Measurements from ENCODE around the gene TUBB. TPM values are rescaled to one million over a fixed set of nuclear protein-coding genes. Genes with fewer than 3 reads are reported as not detected.

The TUBB gene
- total RNA-seq, 1 donor from 2014 or later: 2,264 TPM

DNA sequence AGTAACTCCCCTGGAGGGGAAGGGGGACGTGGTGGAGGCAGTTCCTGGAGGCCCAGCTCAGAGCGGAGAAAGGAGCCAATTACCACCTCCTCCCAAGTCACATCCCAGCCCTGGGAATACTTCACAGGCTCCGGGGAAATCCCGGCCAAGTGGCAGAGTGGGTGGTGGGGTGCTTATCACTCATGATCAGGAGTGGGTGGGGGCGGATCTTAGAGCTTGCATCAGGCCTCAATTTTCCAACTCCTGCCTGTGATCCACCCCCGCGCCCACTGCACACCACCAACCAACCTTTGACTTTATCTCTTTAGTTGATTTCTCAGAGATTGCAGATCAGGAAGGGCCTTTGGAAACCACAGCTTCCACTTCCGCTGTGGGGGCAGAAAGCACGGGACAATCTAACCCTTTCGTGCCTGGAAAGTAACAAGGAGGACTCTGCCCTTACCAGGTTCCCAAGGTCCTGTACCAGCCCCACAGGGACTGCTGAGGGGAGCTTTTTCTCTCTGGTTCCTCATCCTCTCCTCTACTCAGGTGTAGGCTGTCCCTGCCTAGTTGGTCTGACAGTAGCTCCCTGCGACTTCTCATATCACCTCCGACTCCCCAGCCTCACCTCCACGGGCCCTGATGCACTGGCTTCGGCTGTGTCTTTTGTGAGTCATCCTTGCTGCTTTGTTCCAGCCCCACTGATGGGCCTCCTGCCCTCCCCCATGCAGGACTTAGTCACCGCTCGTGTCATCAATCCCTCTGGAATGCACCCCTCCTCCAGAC is 49.1 kb downstream of the TUBB start:
- no peaks in the 10 kb centered on the region for H3K9me3 Mint-ChIP-seq (ENCODE audit: unreplicated experiment)
- no peak overlapping the region for H3K27ac Mint-ChIP-seq (ENCODE audit: unreplicated experiment)
- DNase-seq: no peak
- peaks cover 4% of the 10 kb centered on the region for H3K27me3 Mint-ChIP-seq (ENCODE audit: unreplicated experiment)
- no peak overlapping the region for H3K4me3 Mint-ChIP-seq (ENCODE audit: unreplicated experiment)
- H3K36me3 Mint-ChIP-seq (ENCODE audit: unreplicated experiment): no peaks in the 10 kb centered on the region
- H3K4me1 Mint-ChIP-seq (ENCODE audit: low read depth, unreplicated experiment): peaks cover 2% of the 10 kb centered on the region
- TF ChIP-seq, protein P1, sequence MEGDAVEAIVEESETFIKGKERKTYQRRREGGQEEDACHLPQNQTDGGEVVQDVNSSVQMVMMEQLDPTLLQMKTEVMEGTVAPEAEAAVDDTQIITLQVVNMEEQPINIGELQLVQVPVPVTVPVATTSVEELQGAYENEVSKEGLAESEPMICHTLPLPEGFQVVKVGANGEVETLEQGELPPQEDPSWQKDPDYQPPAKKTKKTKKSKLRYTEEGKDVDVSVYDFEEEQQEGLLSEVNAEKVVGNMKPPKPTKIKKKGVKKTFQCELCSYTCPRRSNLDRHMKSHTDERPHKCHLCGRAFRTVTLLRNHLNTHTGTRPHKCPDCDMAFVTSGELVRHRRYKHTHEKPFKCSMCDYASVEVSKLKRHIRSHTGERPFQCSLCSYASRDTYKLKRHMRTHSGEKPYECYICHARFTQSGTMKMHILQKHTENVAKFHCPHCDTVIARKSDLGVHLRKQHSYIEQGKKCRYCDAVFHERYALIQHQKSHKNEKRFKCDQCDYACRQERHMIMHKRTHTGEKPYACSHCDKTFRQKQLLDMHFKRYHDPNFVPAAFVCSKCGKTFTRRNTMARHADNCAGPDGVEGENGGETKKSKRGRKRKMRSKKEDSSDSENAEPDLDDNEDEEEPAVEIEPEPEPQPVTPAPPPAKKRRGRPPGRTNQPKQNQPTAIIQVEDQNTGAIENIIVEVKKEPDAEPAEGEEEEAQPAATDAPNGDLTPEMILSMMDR (IDR thresholded peaks at IDR 0.05; ENCODE audit: partially characterized antibody, unreplicated experiment): no peak

DNA sequence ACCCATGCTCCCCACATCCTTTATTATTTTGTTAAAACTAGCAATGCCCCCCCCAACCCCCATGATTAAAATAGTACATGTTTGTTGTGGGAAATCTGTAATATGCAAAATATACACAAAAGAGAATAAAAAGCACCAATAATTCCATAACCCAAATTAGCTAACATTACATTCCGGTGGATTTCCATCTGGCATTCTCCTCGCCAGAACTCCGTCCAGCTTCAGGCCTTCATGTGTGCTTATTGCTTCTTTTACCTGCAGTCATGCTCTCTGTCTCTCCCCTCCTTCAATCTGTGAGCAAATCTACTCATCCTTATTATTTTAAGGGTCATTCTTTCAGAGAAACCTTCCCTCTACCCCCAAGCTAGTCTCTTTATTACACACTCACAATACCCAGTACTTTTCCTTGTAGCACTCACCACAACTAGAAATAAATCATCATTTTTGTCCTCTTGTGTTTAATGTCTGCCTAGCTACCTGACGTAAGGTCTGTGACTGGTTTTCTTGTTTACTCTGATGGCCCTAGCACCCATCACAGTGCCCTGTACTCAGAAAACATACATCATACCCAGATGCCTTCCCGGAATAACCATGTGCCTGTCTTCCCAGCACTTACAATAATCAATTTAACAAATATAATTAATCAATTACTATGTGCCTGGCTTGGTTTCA is 49.8 kb downstream of the TUBB start:
- no peak overlapping the region for H3K27ac Mint-ChIP-seq (ENCODE audit: unreplicated experiment)
- no peak for DNase-seq
- no peaks in the 10 kb centered on the region for H3K36me3 Mint-ChIP-seq (ENCODE audit: unreplicated experiment)
- H3K4me1 Mint-ChIP-seq (ENCODE audit: low read depth, unreplicated experiment): no peaks in the 10 kb centered on the region
- H3K27me3 Mint-ChIP-seq (ENCODE audit: unreplicated experiment): peaks cover 2% of the 10 kb centered on the region
- TF ChIP-seq, protein P1 (IDR thresholded peaks at IDR 0.05; ENCODE audit: partially characterized antibody, unreplicated experiment): no peak
- no peak overlapping the region for H3K4me3 Mint-ChIP-seq (ENCODE audit: unreplicated experiment)
- no peaks in the 10 kb centered on the region for H3K9me3 Mint-ChIP-seq (ENCODE audit: unreplicated experiment)

DNA sequence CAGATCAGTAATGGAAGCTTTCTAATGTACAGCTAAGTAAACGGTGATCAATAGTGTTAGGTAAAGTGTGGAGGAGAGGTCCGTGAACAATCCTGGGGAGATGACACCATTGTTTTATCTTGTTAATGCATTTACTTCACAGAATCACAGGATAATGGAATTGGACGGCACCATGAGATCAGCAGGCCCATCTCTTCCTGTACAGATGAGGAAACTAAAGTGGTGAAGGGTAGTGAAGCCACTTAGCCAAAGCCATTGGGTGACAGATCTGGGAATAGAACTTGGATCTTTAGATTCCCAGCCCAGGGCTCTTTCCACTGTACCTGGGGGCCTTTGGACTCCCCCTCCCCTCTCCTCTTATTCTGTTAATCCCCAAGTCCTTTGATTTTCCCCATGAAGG is 50.4 kb downstream of the TUBB start:
- Mint-ChIP-seq H3K27ac (ENCODE audit: unreplicated experiment) (no peak overlapping the region), H3K9me3 (ENCODE audit: unreplicated experiment) (peaks cover 2% of the 10 kb centered on the region), H3K27me3 (ENCODE audit: unreplicated experiment) (peaks cover 2% of the 10 kb centered on the region), H3K36me3 (ENCODE audit: unreplicated experiment) (no peaks in the 10 kb centered on the region), H3K4me3 (ENCODE audit: unreplicated experiment) (no peak overlapping the region), H3K4me1 (ENCODE audit: low read depth, unreplicated experiment) (no peaks in the 10 kb centered on the region)
- TF ChIP-seq, protein P1 (IDR thresholded peaks at IDR 0.05; ENCODE audit: partially characterized antibody, unreplicated experiment): no peak
- DNase-seq: no peak

DNA sequence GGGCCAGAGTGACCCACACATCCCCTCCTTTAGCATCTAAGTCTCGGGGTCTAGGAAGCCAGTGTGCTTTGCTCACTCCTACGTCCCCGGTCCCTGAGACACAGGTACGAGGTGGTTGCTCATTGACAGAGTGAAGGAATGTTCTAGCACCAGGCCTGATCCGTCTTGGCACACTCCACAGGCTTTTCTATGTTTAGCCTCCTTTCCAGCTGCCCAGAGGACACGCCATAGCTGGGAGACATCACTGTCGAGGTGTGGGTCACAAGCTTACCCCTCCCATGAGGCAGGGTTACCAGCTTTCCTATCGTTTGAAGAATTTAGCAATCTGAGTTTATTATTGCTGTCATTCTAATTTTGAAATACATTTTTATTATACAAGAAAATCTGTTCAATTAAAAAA is 54.5 kb downstream of the TUBB start:
- TF ChIP-seq, protein P1 (IDR thresholded peaks at IDR 0.05; ENCODE audit: partially characterized antibody, unreplicated experiment): no peak
- peaks cover 3% of the 10 kb centered on the region for H3K4me1 Mint-ChIP-seq (ENCODE audit: low read depth, unreplicated experiment)
- H3K27me3 Mint-ChIP-seq (ENCODE audit: unreplicated experiment): peaks cover 2% of the 10 kb centered on the region
- H3K36me3 Mint-ChIP-seq (ENCODE audit: unreplicated experiment): no peaks in the 10 kb centered on the region
- H3K4me3 Mint-ChIP-seq (ENCODE audit: unreplicated experiment): no peak overlapping the region
- no peak for DNase-seq
- no peak overlapping the region for H3K27ac Mint-ChIP-seq (ENCODE audit: unreplicated experiment)
- peaks cover 2% of the 10 kb centered on the region for H3K9me3 Mint-ChIP-seq (ENCODE audit: unreplicated experiment)

Other genes with a start within 250 kb of the TUBB start
- 18.1 TPM for gene HLA-E, start 230.8 kb upstream of the TUBB start, total RNA-seq (ENCODE audit: unreplicated experiment)
- 42.1 TPM for gene GNL1, start 163.9 kb upstream of the TUBB start, total RNA-seq (ENCODE audit: unreplicated experiment)
- gene PRR3, start 163.1 kb upstream of the TUBB start, total RNA-seq (ENCODE audit: unreplicated experiment): 34.7 TPM
- gene ABCF1, start 148.9 kb upstream of the TUBB start, total RNA-seq (ENCODE audit: unreplicated experiment): 62.7 TPM
- 99.7 TPM for gene PPP1R10, start 103.1 kb upstream of the TUBB start, total RNA-seq (ENCODE audit: unreplicated experiment)
- 40.0 TPM for gene MRPS18B, start 102.5 kb upstream of the TUBB start, total RNA-seq (ENCODE audit: unreplicated experiment)
- gene ATAT1, start 93.5 kb upstream of the TUBB start, total RNA-seq (ENCODE audit: unreplicated experiment): 131 TPM
- gene C6orf136, start 73.2 kb upstream of the TUBB start, total RNA-seq (ENCODE audit: unreplicated experiment): 13.7 TPM
- 26.9 TPM for gene DHX16, start 47.3 kb upstream of the TUBB start, total RNA-seq (ENCODE audit: unreplicated experiment)
- gene PPP1R18, start 33.7 kb upstream of the TUBB start, total RNA-seq (ENCODE audit: unreplicated experiment): 175 TPM
- gene NRM, start 29.4 kb upstream of the TUBB start, total RNA-seq (ENCODE audit: unreplicated experiment): 52.2 TPM
- gene MDC1, start 3.1 kb upstream of the TUBB start, total RNA-seq (ENCODE audit: unreplicated experiment): 50.4 TPM
- 191 TPM for gene FLOT1, start 22.3 kb downstream of the TUBB start, total RNA-seq (ENCODE audit: unreplicated experiment)
- gene IER3, start 24.2 kb downstream of the TUBB start, total RNA-seq (ENCODE audit: unreplicated experiment): 13.5 TPM
- gene DDR1, start 164.2 kb downstream of the TUBB start, total RNA-seq (ENCODE audit: unreplicated experiment): 120 TPM
- 67.2 TPM for gene GTF2H4, start 187.9 kb downstream of the TUBB start, total RNA-seq (ENCODE audit: unreplicated experiment)
- gene VARS2, start 193.9 kb downstream of the TUBB start, total RNA-seq (ENCODE audit: unreplicated experiment): 47.0 TPM
- gene SFTA2, start 211.8 kb downstream of the TUBB start, total RNA-seq (ENCODE audit: unreplicated experiment): not detected
- gene MUCL3, start 220.6 kb downstream of the TUBB start, total RNA-seq (ENCODE audit: unreplicated experiment): not detected

Measured in glutamatergic neuron (in vitro differentiated cells).